SK-N-MC (cell line): Measurements from ENCODE around the gene RALA.

Experiments used
- DNase-seq: peaks from one replicate; pipeline ENCODE4 v3.0.0-alpha.2; 2011; ENCODE audit warnings: low read depth, low spot score
- H3K27ac ChIP-seq: fragments of 200-600 bp; sonication (generic); 2 replicates; pipeline ENCODE4 v1.5.1; 2016; ENCODE audit warnings: mixed run types
- H3K36me3 ChIP-seq: fragments of 200-600 bp; sonication (generic); 2 replicates; pipeline ENCODE4 v1.6.1; 2017; ENCODE audit warnings: antibody characterized with exemption, low read length, mixed read lengths; ENCODE audit not compliant: insufficient read depth
- H3K4me3 ChIP-seq: fragments of 200-600 bp; sonication (generic); 2 replicates; pipeline ENCODE4 v1.5.1; 2016
- H3K9ac ChIP-seq: fragments of 200-600 bp; sonication (generic); 2 replicates; pipeline ENCODE4 v1.8.0; 2017; ENCODE audit warnings: mixed run types, mixed read lengths; ENCODE audit not compliant: insufficient read length
- H3K9me3 ChIP-seq: fragments of 200-600 bp; sonication (generic); 2 replicates; pipeline ENCODE4 v1.6.1; 2017; ENCODE audit warnings: low read depth, mild to moderate bottlenecking, antibody characterized with exemption, low read length, moderate library complexity, mixed read lengths
- EZH2 ChIP-seq: fragments of 200-600 bp; sonication (generic); IDR thresholded peaks from one replicate; pipeline ENCODE4 v1.6.1; 2017; ENCODE audit warnings: antibody characterized with exemption
- FOXP2 ChIP-seq: optimal IDR thresholded peaks from 2 replicates; pipeline ENCODE3; 2011; ENCODE audit warnings: mild to moderate bottlenecking, moderate library complexity; ENCODE audit not compliant: insufficient read depth; ENCODE audit errors: extremely low read length, control extremely low read depth
- POLR2AphosphoS5 ChIP-seq: IDR thresholded peaks from 2 replicates; pipeline ENCODE4 v1.6.1; 2012; ENCODE audit warnings: mild to moderate bottlenecking, low read depth, low read length, borderline replicate concordance

The RALA gene

DNA sequence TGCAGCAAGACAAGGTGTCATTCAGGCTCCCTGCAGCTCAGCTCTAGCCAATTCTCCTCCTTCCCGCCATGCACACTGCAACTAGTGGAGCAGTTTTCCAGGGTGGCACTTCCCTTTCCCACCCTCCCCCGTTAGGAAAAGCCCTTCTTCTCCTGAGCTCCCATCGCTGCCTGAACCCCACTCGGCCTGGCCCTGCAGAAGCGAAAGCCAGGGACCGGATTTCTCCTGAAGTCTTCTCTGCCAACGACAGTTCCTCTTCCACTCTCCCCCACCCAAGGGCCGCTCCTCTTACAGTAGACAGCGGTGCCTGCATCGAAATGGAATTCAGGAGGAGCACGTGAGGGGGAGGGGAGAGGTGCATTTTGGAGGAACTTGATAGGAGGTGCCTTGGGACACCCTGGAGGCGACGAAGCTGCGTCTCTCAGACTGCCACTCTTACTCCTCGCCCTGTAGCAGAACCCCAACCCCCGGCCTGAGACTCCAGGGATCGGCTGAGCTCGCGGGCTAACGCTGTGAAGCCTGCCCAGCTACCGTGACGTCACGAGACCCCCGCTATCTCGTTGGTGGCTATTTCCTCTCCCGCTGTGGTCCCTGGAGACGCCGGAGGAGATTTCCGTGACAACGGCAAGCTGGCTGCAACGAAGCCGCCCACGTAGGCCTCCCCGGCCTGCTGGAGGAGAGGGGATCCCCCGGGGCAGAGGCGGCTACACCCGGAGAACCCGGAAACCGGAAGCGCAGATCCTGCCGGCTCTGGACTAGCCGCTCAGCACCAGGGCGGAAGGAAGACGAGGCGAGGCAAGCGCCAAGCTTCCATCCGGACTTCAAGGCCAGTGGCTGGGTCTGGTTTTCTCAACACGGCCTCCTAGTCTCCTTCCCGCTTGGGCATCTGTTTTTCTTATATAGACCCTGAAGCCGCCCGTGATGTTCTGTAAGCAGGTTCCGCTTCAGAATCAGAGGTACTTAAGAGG is 109.7 kb downstream of the RALA start:
- peak; percentile 50 for TF ChIP-seq FOXP2
- TF ChIP-seq POLR2AphosphoS5, result peak; percentile 67
- no peak for TF ChIP-seq EZH2
- H3K27ac ChIP-seq, result peak overlapping the region; percentile 65

GRCh38 chr7:39733881-39734632 is 110.7 kb downstream of the RALA start:
- H3K4me3 ChIP-seq, result peak overlapping the region; percentile 88
- peak overlapping the region; percentile 65 for H3K27ac ChIP-seq
- peak overlapping the region; percentile 76 for H3K9ac ChIP-seq
- H3K36me3 ChIP-seq, result no peaks in the 10 kb centered on the region; the same call in 1 of the 2 replicates
- TF ChIP-seq FOXP2, result no peak
- TF ChIP-seq EZH2, result no peak
- no peak for TF ChIP-seq POLR2AphosphoS5
- H3K9me3 ChIP-seq, result no peaks in the 10 kb centered on the region
- DNase-seq, result no peak

More for the DNA sequence above, 109.7 kb downstream of the RALA start:
- Histone ChIP-seq H3K9ac (peak overlapping the region; percentile 76), H3K36me3 (no peaks in the 10 kb centered on the region; the same call in 1 of the 2 replicates), H3K9me3 (no peaks in the 10 kb centered on the region), H3K4me3 (peak overlapping the region; percentile 88)
- DNase-seq, result peak; percentile 82

- DNase-seq, result no peak
- peak overlapping the region; percentile 76 for H3K9ac ChIP-seq
- H3K36me3 ChIP-seq, result no peaks in the 10 kb centered on the region; the same call in 1 of the 2 replicates
- H3K9me3 ChIP-seq, result no peaks in the 10 kb centered on the region
- peak overlapping the region; percentile 88 for H3K4me3 ChIP-seq
- TF ChIP-seq FOXP2 (no peak), POLR2AphosphoS5 (no peak), EZH2 (no peak)
- no peak overlapping the region for H3K27ac ChIP-seq
These were observed 111.2 kb downstream of the RALA start for GRCh38 chr7:39734633-39735004.

DNA sequence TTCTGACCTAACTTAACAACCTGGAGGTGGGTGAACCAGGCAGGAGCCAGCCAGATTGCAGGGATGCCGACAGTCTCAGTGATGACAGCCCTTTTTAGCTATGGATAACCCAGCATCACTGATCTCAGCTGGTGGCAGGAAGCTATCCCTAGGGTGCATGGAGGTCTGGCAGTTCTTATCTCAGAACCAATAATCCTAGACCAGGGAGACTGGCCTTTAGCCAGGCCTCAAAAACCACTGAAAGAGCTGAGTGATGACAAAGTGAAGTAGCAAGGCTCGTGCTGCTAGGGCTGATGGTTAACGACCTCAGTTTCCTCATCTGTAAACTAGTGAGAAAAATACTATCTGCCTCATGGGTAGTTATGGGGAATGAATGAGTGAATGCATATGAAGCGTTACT is 112.5 kb downstream of the RALA start:
- TF ChIP-seq FOXP2 (no peak), EZH2 (no peak), POLR2AphosphoS5 (no peak)
- H3K4me3 ChIP-seq, result no peak overlapping the region
- H3K9me3 ChIP-seq, result no peaks in the 10 kb centered on the region
- H3K9ac ChIP-seq, result no peak overlapping the region
- no peaks in the 10 kb centered on the region; the same call in 1 of the 2 replicates for H3K36me3 ChIP-seq
- no peak for DNase-seq
- H3K27ac ChIP-seq, result no peak overlapping the region

GRCh38 chr7:39741942-39742623 is 118.7 kb downstream of the RALA start:
- DNase-seq, result no peak

GRCh38 chr7:39744620-39745019 is 121.2 kb downstream of the RALA start:
- Histone ChIP-seq H3K9ac (no peak overlapping the region), H3K36me3 (no peaks in the 10 kb centered on the region), H3K27ac (no peak overlapping the region), H3K9me3 (no peaks in the 10 kb centered on the region), H3K4me3 (no peak overlapping the region)
- TF ChIP-seq POLR2AphosphoS5, result no peak
- TF ChIP-seq FOXP2, result no peak
- no peak for TF ChIP-seq EZH2
- DNase-seq, result no peak

More at GRCh38 chr7:39741942-39742623, 118.7 kb downstream of the RALA start:
- Histone ChIP-seq H3K9ac (no peak overlapping the region), H3K27ac (no peak overlapping the region), H3K9me3 (no peaks in the 10 kb centered on the region), H3K4me3 (no peak overlapping the region), H3K36me3 (no peaks in the 10 kb centered on the region; the same call in 1 of the 2 replicates)
- TF ChIP-seq POLR2AphosphoS5 (no peak), FOXP2 (no peak), EZH2 (no peak)

- Histone ChIP-seq H3K9ac (no peak overlapping the region), H3K4me3 (no peak overlapping the region), H3K27ac (no peak overlapping the region), H3K36me3 (no peaks in the 10 kb centered on the region), H3K9me3 (no peaks in the 10 kb centered on the region)
- TF ChIP-seq FOXP2 (no peak), POLR2AphosphoS5 (no peak), EZH2 (no peak)
- DNase-seq, result no peak
These were observed 121.9 kb downstream of the RALA start for GRCh38 chr7:39745320-39745719.
